ENCODE measurements around the gene CARD14. TPM values are rescaled to one million over a fixed set of nuclear protein-coding genes. Genes with fewer than 3 reads are reported as not detected.
A peak's percentile ranks its signal among the peaks of the same experiment; 100 is the strongest.

CARD14 gene
- total RNA-seq, 1 experiment from 2014 or later = 2.3 TPM

DNA sequence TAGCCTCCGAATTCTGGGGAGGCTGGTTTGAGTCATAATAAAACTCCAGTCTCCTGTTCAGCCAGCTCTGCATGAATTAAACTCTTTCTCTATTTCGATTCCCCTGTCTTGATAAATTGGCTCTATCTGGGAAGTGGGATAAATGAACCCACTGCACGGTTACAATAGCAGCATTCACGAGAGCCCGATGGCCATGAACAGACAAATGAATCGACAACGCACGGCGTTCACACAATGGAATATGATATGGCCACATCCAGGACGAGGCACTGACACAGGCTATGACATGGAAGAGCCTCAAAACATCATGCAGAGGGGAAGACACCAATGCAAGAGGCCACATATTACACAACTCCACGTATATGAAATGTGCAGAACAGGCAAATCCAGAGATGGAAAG lies 5.6 kb upstream of the CARD14 start:
- Histone ChIP-seq H3K9me3 (ENCODE audit: low read length) (no peaks in the 10 kb centered on the region), H3K27ac (ENCODE audit: low read length) (no peak overlapping the region), H3F3A (ENCODE audit: low read length, unreplicated experiment) (no peaks in the 10 kb centered on the region), H3K79me2 (ENCODE audit: low read length) (no peaks in the 10 kb centered on the region), H2AFZ (ENCODE audit: low read length) (no peak overlapping the region), H3K9ac (ENCODE audit: low read length) (no peak overlapping the region), H3K4me3 (ENCODE audit: low read length) (no peak overlapping the region), H3K36me3 (ENCODE audit: low read depth, low read length) (no peaks in the 10 kb centered on the region), H3K4me2 (ENCODE audit: low read length) (no peak overlapping the region), H4K20me1 (ENCODE audit: low read length) (no peaks in the 10 kb centered on the region), H3K9me2 (replicated peaks; ENCODE audit: low read length) (no peaks in the 10 kb centered on the region), H3K27me3 (ENCODE audit: low read length) (no peaks in the 10 kb centered on the region), H3K4me1 (ENCODE audit: insufficient read depth, low read length) (no peaks in the 10 kb centered on the region)
- ChIA-PET CTCF (no interaction called here), POLR2A (ENCODE audit: unreplicated experiment) (no interaction called here)
- ATAC-seq (no peak), DNase-seq (no peak)
- TF ChIP-seq EZH2 (IDR thresholded peaks at IDR 0.05; ENCODE audit: low read length, unreplicated experiment) = no peak
- no peak for TF ChIP-seq EZH2phosphoT487 (IDR thresholded peaks at IDR 0.05; ENCODE audit: borderline replicate concordance, low read length)
- intact Hi-C loops (cut with micrococcal nuclease) = no loop called here
- no TSS peak for BruUV-seq (replicated peaks)

DNA sequence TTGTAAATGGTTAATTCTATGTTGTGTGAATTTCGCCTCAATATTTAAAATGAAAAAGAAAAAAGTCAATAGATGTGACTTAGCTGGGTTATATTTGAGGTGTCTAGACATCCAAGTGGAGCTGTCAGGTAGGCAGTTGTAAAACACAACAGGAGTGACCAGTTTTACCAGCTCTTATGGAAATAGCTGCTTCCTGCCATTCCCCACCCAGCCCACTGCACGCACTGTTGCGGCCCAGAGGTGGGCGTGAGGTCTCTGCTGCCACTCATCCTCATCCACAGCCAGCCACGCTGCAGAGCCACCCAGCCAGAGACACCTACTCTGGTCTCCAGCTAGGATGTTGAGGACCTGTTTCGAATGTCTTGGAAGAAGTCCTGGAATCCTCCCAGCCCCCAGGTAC lies 3.4 kb upstream of the CARD14 start:
- Histone ChIP-seq H3K79me2 (ENCODE audit: low read length) (no peaks in the 10 kb centered on the region), H3K27ac (ENCODE audit: low read length) (no peak overlapping the region), H3K9me2 (replicated peaks; ENCODE audit: low read length) (no peaks in the 10 kb centered on the region), H2AFZ (ENCODE audit: low read length) (no peak overlapping the region), H3K9ac (ENCODE audit: low read length) (no peak overlapping the region), H3K4me3 (ENCODE audit: low read length) (no peak overlapping the region), H4K20me1 (ENCODE audit: low read length) (no peaks in the 10 kb centered on the region), H3F3A (ENCODE audit: low read length, unreplicated experiment) (no peaks in the 10 kb centered on the region), H3K4me1 (ENCODE audit: insufficient read depth, low read length) (peaks cover 10% of the 10 kb centered on the region), H3K27me3 (ENCODE audit: low read length) (no peaks in the 10 kb centered on the region), H3K36me3 (ENCODE audit: low read depth, low read length) (no peaks in the 10 kb centered on the region), H3K9me3 (ENCODE audit: low read length) (no peaks in the 10 kb centered on the region), H3K4me2 (ENCODE audit: low read length) (no peak overlapping the region)
- ChIA-PET CTCF (no interaction called here), POLR2A (ENCODE audit: unreplicated experiment) (no interaction called here)
- BruUV-seq (replicated peaks) = no TSS peak
- intact Hi-C loops (cut with micrococcal nuclease) = no loop called here
- peak; percentile 14; the same call in 1 of the 2 replicates for ATAC-seq
- peak; percentile 51 for DNase-seq
- TF ChIP-seq EZH2 (IDR thresholded peaks at IDR 0.05; ENCODE audit: low read length, unreplicated experiment) (no peak), EZH2phosphoT487 (IDR thresholded peaks at IDR 0.05; ENCODE audit: borderline replicate concordance, low read length) (no peak), CTCF (conservative IDR thresholded peaks at IDR 0.05; ENCODE audit: low read depth, low read length) (no peak)

DNA sequence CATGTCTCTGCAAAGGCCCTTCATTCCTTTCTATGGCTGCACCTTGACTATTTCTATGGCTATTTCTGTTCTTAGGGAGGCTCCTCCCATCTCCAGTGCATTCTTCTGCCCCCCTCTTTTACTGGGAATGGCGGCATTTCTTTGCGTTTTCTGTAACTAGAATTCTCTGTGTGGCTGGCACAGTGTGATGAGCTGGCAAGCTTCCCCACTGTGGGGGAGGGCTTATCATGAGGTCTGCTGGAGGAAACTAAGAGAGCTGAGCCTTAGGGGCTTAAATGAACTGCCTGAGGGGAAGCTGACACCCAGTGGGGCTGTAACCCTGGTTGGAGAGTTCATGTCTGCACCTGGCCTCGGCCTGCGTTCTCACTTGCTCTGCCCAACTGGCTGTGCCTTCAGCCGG lies 1.5 kb upstream of the CARD14 start:
- Histone ChIP-seq H3K4me2 (ENCODE audit: low read length) (no peak overlapping the region), H3K9ac (ENCODE audit: low read length) (no peak overlapping the region), H2AFZ (ENCODE audit: low read length) (no peak overlapping the region), H3K79me2 (ENCODE audit: low read length) (no peaks in the 10 kb centered on the region), H4K20me1 (ENCODE audit: low read length) (no peaks in the 10 kb centered on the region), H3K4me1 (ENCODE audit: insufficient read depth, low read length) (peaks cover 10% of the 10 kb centered on the region), H3K4me3 (ENCODE audit: low read length) (no peak overlapping the region), H3K9me3 (ENCODE audit: low read length) (no peaks in the 10 kb centered on the region), H3K27me3 (ENCODE audit: low read length) (no peaks in the 10 kb centered on the region), H3F3A (ENCODE audit: low read length, unreplicated experiment) (no peaks in the 10 kb centered on the region), H3K36me3 (ENCODE audit: low read depth, low read length) (no peaks in the 10 kb centered on the region), H3K9me2 (replicated peaks; ENCODE audit: low read length) (no peaks in the 10 kb centered on the region), H3K27ac (ENCODE audit: low read length) (no peak overlapping the region)
- CTCF ChIA-PET = no interaction called here
- intact Hi-C loops (cut with micrococcal nuclease) = no loop called here
- TF ChIP-seq EZH2phosphoT487 (IDR thresholded peaks at IDR 0.05; ENCODE audit: borderline replicate concordance, low read length) (no peak), CTCF (conservative IDR thresholded peaks at IDR 0.05; ENCODE audit: low read depth, low read length) (no peak), EZH2 (IDR thresholded peaks at IDR 0.05; ENCODE audit: low read length, unreplicated experiment) (no peak)
- POLR2A ChIA-PET (ENCODE audit: unreplicated experiment) = no interaction called here
- ATAC-seq = no peak
- BruUV-seq (replicated peaks) = no TSS peak
- DNase-seq = no peak

Data from PC-3 (cell line).